B cell (primary cell): ENCODE measurements around the gene C6orf132. TPM values are rescaled to one million over a fixed set of nuclear protein-coding genes. Genes with fewer than 3 reads are reported as not detected.
A peak's percentile ranks its signal among the peaks of the same experiment; 100 is the strongest.

Experiments
- ATAC-seq: fragments of 200-7000 bp; cut with Tn5 transposase; one replicate; pipeline ENCODE4 v1.10.0; 2021; ENCODE audit warnings: low read depth, mild to moderate bottlenecking, moderate number of reproducible peaks, moderate library complexity
- CTCF ChIA-PET: fragments of 350-600 bp; sonication (Branson Sonifier 250); formaldehyde crosslinking; loops from one replicate; lab custom pipeline; 2021; ENCODE audit warnings: antibody characterized with exemption, inconsistent platforms; lab: Charles Lee
- POLR2A ChIA-PET: fragments of 350-600 bp; sonication (Branson Sonifier 250); formaldehyde crosslinking; loops from one replicate; lab custom pipeline; 2021; ENCODE audit warnings: antibody characterized with exemption; lab: Charles Lee
- DNase-seq: peaks from one replicate; pipeline ENCODE4 v3.0.0; 2013
- H2AFZ ChIP-seq: 2 replicates; pipeline ENCODE4 v1.6.1; 2012; ENCODE audit warnings: mild to moderate bottlenecking, low read depth, low read length; ENCODE audit not compliant: insufficient read depth, poor library complexity, severe bottlenecking
- H3K27ac ChIP-seq, 2 donors: 1 replicate in 1 of 2; 2 replicates in 1 of 2; pipeline ENCODE4 v1.5.1; 2012 to 2013; ENCODE audit warnings: low read length in 2 of 2, mild to moderate bottlenecking in 2 of 2, moderate library complexity in 1 of 2
- H3K27me3 ChIP-seq, 4 experiments: fragments of 200-600 bp in 1 of 4; sonication (generic) in 1 of 4; replicated peaks in 1 of 4; 1 replicate in 2 of 4; 2 replicates in 2 of 4; pipeline versions ENCODE4 v1.6.1 to v1.7.0; 2013 to 2016; ENCODE audit warnings: low read length in 3 of 4, mild to moderate bottlenecking in 2 of 4, mixed read lengths in 1 of 4, moderate library complexity in 1 of 4; ENCODE audit not compliant: insufficient read depth in 4 of 4, control insufficient read depth in 3 of 4; ENCODE audit errors: control extremely low read depth in 1 of 4
- H3K36me3 ChIP-seq, 2 experiments: replicated peaks in 1 of 2; 1 replicate in 1 of 2; 2 replicates in 1 of 2; pipeline versions ENCODE4 v1.6.1 to v1.7.1; 2013; ENCODE audit warnings: low read length in 1 of 2; ENCODE audit not compliant: insufficient read depth in 2 of 2, control insufficient read depth in 1 of 2; ENCODE audit errors: control extremely low read depth in 1 of 2, extremely low read depth in 1 of 2
- H3K4me1 ChIP-seq, 2 donors: fragments of 200-600 bp in 1 of 2; sonication (generic) in 1 of 2; 1 replicate in 1 of 2; 2 replicates in 1 of 2; pipeline versions ENCODE4 v1.5.1 to v1.6.1; 2013 to 2017; ENCODE audit warnings: low read length in 2 of 2; ENCODE audit not compliant: control insufficient read depth in 2 of 2, insufficient read depth in 2 of 2
- H3K4me2 ChIP-seq: replicated peaks from 2 replicates; pipeline ENCODE3; 2012; ENCODE audit warnings: mild to moderate bottlenecking, low read depth, low read length; ENCODE audit not compliant: poor library complexity, severe bottlenecking
- H3K4me3 ChIP-seq, 5 experiments: fragments of 200-600 bp in 1 of 5; sonication (generic) in 1 of 5; 1 replicate in 3 of 5; 2 replicates in 2 of 5; pipeline versions ENCODE4 v1.5.1 to v1.7.0; 2011 to 2016; ENCODE audit warnings: low read length in 4 of 5, mild to moderate bottlenecking in 4 of 5, low read depth in 2 of 5, control low read depth in 1 of 5, moderate library complexity in 1 of 5; ENCODE audit not compliant: insufficient read depth in 1 of 5; ENCODE audit errors: control extremely low read depth in 1 of 5, extremely low read depth in 1 of 5
- H3K79me2 ChIP-seq: fragments of 200-600 bp; sonication (generic); one replicate; pipeline ENCODE4 v1.6.0; 2016; ENCODE audit warnings: low read length; ENCODE audit not compliant: control insufficient read depth, insufficient read depth
- H3K9ac ChIP-seq: fragments of 200-600 bp; sonication (generic); 2 replicates; pipeline ENCODE4 v1.6.1; 2017; ENCODE audit warnings: mild to moderate bottlenecking, low read length, moderate library complexity
- H3K9me3 ChIP-seq, 3 donors: one replicate each; pipeline versions ENCODE4 v1.6.1 to v1.7.1; 2013; ENCODE audit warnings: low read length in 2 of 3; ENCODE audit not compliant: control insufficient read depth in 2 of 3, insufficient read depth in 1 of 3; ENCODE audit errors: control extremely low read depth in 1 of 3
- H4K20me1 ChIP-seq: 2 replicates; pipeline ENCODE4 v1.6.0; 2012; ENCODE audit warnings: mild to moderate bottlenecking, low read length; ENCODE audit not compliant: insufficient read depth, control insufficient read depth, poor library complexity, severe bottlenecking
- H3K27ac Mint-ChIP-seq: one replicate; pipeline ENCODE4 v1.8.0; 2021; ENCODE audit warnings: mixed read lengths
- H3K27me3 Mint-ChIP-seq: one replicate; pipeline ENCODE4 v1.8.0; 2021; ENCODE audit warnings: mixed read lengths
- H3K4me1 Mint-ChIP-seq: one replicate; pipeline ENCODE4 v1.8.0; 2021; ENCODE audit warnings: mixed read lengths
- H3K4me3 Mint-ChIP-seq: one replicate; pipeline ENCODE4 v1.8.0; 2021; ENCODE audit warnings: mixed read lengths
- H3K9me3 Mint-ChIP-seq: one replicate; pipeline ENCODE4 v1.8.0; 2022; ENCODE audit warnings: mixed read lengths; ENCODE audit not compliant: insufficient read depth
- EZH2 ChIP-seq: IDR thresholded peaks from 2 replicates; pipeline ENCODE4 v1.6.1; 2012; ENCODE audit warnings: borderline replicate concordance, low read depth, mild to moderate bottlenecking, moderate library complexity, low read length; ENCODE audit not compliant: insufficient read depth, poor library complexity, severe bottlenecking
- WGBS: methylation state at CpG from one replicate; pipeline ENCODE4 v1.1.5; 2013; ENCODE audit warnings: missing lambda C conversion rate; ENCODE audit not compliant: insufficient coverage; 5-methylcytosine and 5-hydroxymethylcytosine counted together
- intact Hi-C: fragments of 100-400 bp; cut with micrococcal nuclease; formaldehyde crosslinking; loops from one replicate; pipeline ENCODE4 v1.10.0; 2022
- polyA plus RNA-seq: library from polyadenylated mRNA; depleted of rRNA; stranded (reverse); fragments of >200 nt; gene quantifications from 2 replicates; pipeline ENCODE4 v1.2.3, GENCODE V29; 2012
- total RNA-seq, 2 donors: library from RNA; stranded (reverse); fragments of 120-200 nt in 1 of 2; gene quantifications; 1 replicate in 1 of 2; 2 replicates in 1 of 2; pipeline versions ENCODE4 v1.2.3 to v1.2.4, GENCODE V29; 2013 to 2022
- TF ChIP-seq, protein P1 (sequence below): fragments of 200-600 bp; IDR thresholded peaks from one replicate; pipeline ENCODE4 v1.8.0; 2022; ENCODE audit warnings: antibody characterized with exemption, mild to moderate bottlenecking

Gene C6orf132
- total and polyA plus RNA-seq, 2 donors (not counting 1 experiment from before 2014, with no cell fraction given): 0.05 TPM; not detected in 1

DNA sequence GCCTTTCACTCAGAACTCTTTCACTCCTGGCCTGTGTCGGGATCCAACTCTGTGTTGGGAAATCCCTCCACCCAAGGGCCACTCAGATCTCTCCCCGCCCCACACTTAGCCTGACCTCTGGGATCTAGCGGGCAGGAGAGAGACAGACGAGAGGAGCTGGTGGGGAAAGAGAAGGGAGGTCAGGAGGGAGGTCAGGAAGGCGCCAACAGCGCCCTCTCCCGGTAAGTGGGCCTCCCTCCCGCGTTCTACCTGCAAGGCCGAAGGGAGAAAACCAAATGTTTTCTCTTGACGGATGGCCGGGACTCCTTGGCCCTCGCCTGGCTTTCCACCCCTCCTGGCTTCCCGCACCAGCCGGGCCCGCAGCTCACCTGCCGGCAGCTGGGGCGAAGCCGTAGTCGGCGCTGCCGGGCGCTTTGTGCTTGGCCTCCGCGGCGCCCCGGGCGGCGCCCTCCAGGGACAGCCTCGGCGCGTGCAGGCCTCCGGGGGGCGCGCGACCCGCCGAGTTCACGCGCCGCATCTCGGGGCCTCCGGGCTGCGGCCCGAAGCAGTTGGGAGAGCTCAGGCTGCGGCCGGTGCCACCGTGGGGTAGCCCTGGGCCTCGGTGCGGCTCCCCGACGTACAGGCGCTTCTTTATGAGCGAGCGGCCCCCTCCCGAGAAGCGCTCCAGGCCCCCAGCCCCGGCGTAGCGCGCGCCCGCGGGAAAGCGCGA is 38.2 kb downstream of the C6orf132 start:
- TF ChIP-seq EZH2: no peak
- TF ChIP-seq, protein P1, sequence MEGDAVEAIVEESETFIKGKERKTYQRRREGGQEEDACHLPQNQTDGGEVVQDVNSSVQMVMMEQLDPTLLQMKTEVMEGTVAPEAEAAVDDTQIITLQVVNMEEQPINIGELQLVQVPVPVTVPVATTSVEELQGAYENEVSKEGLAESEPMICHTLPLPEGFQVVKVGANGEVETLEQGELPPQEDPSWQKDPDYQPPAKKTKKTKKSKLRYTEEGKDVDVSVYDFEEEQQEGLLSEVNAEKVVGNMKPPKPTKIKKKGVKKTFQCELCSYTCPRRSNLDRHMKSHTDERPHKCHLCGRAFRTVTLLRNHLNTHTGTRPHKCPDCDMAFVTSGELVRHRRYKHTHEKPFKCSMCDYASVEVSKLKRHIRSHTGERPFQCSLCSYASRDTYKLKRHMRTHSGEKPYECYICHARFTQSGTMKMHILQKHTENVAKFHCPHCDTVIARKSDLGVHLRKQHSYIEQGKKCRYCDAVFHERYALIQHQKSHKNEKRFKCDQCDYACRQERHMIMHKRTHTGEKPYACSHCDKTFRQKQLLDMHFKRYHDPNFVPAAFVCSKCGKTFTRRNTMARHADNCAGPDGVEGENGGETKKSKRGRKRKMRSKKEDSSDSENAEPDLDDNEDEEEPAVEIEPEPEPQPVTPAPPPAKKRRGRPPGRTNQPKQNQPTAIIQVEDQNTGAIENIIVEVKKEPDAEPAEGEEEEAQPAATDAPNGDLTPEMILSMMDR: peak; percentile 90
- H3K4me1 ChIP-seq: peaks cover 6 to 11% of the 10 kb centered on the region in 2 donors
- peaks cover 8% of the 10 kb centered on the region for H3K4me1 Mint-ChIP-seq
- no peaks in the 10 kb centered on the region for H4K20me1 ChIP-seq
- H2AFZ ChIP-seq: peak overlapping the region; percentile 84
- CTCF ChIA-PET: interaction anchor here (0.7 to 2.3 kb wide), 17 partner anchors 9 to 443 kb away, joined by 3 to 11 read pairs (median 4); no protein-coding TSS in a partner anchor
- H3K9me3 ChIP-seq: peaks cover 0 to 5% (median 0%) of the 10 kb centered on the region in 3 donors
- peaks cover 0 to 25% (median 2%) of the 10 kb centered on the region in 4 experiments for H3K27me3 ChIP-seq
- intact Hi-C loops: loop anchor here (1.0 kb wide), 2 partner anchors 62 to 324 kb away; partner anchors contain the start of gene PRICKLE4
- no peak overlapping the region for H3K27ac ChIP-seq
- WGBS: 2% methylated on average over 65 of the region's 66 CpGs
- H3K27me3 Mint-ChIP-seq: peaks cover 19% of the 10 kb centered on the region
- H3K27ac Mint-ChIP-seq: peak overlapping the region; percentile 10
- peak; percentile 81 for DNase-seq
- peak; percentile 73 for ATAC-seq
- peak overlapping the region; percentile 3 to 65 (median 47) for H3K4me3 ChIP-seq
- peak overlapping the region; percentile 66 for H3K9ac ChIP-seq
- H3K79me2 ChIP-seq: no peaks in the 10 kb centered on the region
- no peaks in the 10 kb centered on the region for H3K9me3 Mint-ChIP-seq
- H3K4me3 Mint-ChIP-seq: peak overlapping the region; percentile 75
- H3K36me3 ChIP-seq: no peaks in the 10 kb centered on the region
- H3K4me2 ChIP-seq: peak overlapping the region; percentile 91
- POLR2A ChIA-PET: no interaction called here

DNA sequence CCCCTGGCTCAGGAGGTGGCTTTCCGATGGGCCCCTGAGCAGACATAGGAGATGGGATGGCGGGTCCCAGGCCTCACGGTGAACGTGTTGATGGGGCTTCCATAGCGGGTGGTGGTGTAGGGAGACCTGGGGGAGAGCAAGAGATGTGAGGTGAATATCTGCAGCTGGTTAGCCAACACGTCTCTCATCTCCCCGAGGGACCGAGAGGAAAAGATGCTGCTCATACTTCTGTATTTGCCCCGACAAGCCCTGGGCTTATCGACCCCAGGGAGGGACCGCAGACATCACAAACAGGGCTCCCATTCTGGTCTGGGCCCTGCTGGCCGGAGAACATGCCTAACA is 38.7 kb downstream of the C6orf132 start:
- Histone ChIP-seq H3K27ac (no peak overlapping the region), H3K36me3 (no peaks in the 10 kb centered on the region), H3K79me2 (no peaks in the 10 kb centered on the region), H4K20me1 (no peaks in the 10 kb centered on the region), H3K27me3 (peaks cover 0 to 25% (median 2%) of the 10 kb centered on the region in 4 experiments), H3K4me2 (peak overlapping the region; percentile 91), H3K9me3 (peaks cover 0 to 5% (median 0%) of the 10 kb centered on the region in 3 donors), H3K4me1 (peaks cover 6 to 11% of the 10 kb centered on the region in 2 donors), H3K9ac (peak overlapping the region; percentile 66), H3K4me3 (peak overlapping the region in 3 of 5 experiments; percentile 47 to 65 (median 53)), H2AFZ (peak overlapping the region; percentile 84)
- WGBS: 77% methylated on average over 11 of the region's 12 CpGs
- Mint-ChIP-seq H3K4me1 (peaks cover 8% of the 10 kb centered on the region), H3K27ac (peak overlapping the region; percentile 10), H3K27me3 (peaks cover 19% of the 10 kb centered on the region), H3K4me3 (peak overlapping the region; percentile 75), H3K9me3 (no peaks in the 10 kb centered on the region)
- ChIA-PET CTCF (interaction anchor here (0.7 to 2.3 kb wide), 13 partner anchors 10 to 444 kb away, joined by 3 to 11 read pairs (median 5); partner anchors contain the start of gene PRICKLE4), POLR2A (no interaction called here)
- TF ChIP-seq, protein P1: no peak
- TF ChIP-seq EZH2: no peak
- intact Hi-C loops: loop anchor here (1.0 kb wide), 2 partner anchors 63 to 323 kb away; partner anchors contain the start of gene PRICKLE4
- ATAC-seq: no peak
- no peak for DNase-seq
